ENCODE measurements around the gene ADGRL2. TPM values are rescaled to one million over a fixed set of nuclear protein-coding genes. Genes with fewer than 3 reads are reported as not detected.

ADGRL2 gene
- total RNA-seq, 1 donor: 104 TPM

DNA sequence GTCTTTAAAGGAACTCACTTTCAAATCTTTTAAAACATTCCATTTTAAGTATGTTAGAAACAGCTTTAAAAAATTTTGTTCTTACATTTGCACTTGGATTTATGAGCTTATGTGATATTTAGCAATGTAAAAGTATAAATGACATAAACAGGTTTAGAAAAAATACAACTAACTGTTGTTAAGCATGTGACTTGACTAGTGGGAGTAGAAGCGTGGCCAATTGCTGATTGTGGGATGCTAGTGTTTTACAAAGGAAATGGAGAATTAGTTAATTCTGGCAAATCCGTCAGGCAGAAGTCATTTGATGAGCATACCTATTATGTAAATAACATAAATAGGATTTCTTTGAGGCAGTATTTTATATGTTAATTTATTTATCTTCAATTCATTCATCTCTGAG, 175.8 kb downstream of the ADGRL2 start:
- no peak overlapping the region for H3K4me3 ChIP-seq (ENCODE audit: low read depth, low read length)
- TF ChIP-seq, protein P1, sequence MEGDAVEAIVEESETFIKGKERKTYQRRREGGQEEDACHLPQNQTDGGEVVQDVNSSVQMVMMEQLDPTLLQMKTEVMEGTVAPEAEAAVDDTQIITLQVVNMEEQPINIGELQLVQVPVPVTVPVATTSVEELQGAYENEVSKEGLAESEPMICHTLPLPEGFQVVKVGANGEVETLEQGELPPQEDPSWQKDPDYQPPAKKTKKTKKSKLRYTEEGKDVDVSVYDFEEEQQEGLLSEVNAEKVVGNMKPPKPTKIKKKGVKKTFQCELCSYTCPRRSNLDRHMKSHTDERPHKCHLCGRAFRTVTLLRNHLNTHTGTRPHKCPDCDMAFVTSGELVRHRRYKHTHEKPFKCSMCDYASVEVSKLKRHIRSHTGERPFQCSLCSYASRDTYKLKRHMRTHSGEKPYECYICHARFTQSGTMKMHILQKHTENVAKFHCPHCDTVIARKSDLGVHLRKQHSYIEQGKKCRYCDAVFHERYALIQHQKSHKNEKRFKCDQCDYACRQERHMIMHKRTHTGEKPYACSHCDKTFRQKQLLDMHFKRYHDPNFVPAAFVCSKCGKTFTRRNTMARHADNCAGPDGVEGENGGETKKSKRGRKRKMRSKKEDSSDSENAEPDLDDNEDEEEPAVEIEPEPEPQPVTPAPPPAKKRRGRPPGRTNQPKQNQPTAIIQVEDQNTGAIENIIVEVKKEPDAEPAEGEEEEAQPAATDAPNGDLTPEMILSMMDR (IDR thresholded peaks at IDR 0.05; ENCODE audit: insufficient read depth, low read length): no peak
- DNase-seq (ENCODE audit: low read depth): no peak

DNA sequence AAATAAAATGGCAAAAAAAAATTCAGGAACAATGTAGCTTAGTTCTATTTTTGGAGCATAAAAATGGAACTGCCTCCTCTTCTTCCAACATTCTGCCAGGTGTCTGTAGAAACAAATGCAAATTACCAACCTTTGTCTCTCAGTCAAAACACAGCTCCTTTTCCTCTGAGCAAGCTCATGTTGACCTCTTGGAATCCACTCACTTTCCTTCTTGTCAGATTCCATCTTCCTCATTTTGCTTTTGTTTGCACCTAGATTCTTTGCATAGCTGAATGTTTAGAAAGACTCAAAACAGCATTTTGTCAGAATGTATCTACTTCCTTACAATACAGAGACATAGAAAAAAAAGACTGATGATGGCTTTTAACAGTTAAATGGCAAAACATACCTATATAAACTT, 178.2 kb downstream of the ADGRL2 start:
- no peak overlapping the region for H3K4me3 ChIP-seq (ENCODE audit: low read depth, low read length)
- DNase-seq (ENCODE audit: low read depth): peak; percentile 9
- TF ChIP-seq, protein P1 (IDR thresholded peaks at IDR 0.05; ENCODE audit: insufficient read depth, low read length): no peak

DNA sequence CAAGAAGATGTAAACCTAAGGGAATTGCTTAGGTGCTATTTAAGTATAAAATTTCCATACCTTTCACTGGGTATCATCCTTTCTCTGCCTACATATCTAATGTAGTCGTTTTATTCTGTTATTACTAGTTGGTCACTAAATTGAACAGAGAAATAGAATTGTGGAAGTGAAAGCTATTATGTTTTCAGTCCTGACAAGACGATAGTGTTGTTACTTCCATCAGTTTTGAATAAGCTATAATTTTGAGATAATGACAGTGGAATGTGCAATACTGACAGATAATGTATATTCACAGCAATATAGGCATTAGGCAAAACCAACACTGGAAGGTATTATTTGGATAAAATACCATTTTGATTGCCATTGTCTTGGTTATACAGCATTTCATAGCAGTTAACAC, 181.8 kb downstream of the ADGRL2 start:
- TF ChIP-seq, protein P1 (IDR thresholded peaks at IDR 0.05; ENCODE audit: insufficient read depth, low read length): no peak
- no peak for DNase-seq (ENCODE audit: low read depth)
- H3K4me3 ChIP-seq (ENCODE audit: low read depth, low read length): no peak overlapping the region

DNA sequence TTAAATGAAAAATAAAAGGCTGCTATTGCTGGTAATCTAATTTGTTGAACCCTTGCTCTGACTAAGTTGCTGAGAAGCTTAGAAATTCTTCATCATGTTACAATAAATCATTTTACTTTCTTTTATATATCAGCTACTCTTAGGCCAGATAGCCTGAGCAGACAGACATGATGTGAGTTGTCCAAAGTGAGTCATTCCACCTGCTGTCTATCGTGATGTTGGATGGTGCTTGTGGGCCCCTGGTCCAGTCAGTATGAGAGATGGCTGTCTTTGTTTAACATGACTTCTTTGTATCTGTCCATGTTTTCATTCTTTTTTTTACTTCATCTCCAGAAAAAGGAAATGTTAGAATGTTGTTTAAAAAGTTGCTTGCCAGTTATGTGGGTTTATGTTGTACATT, 188.8 kb downstream of the ADGRL2 start:
- TF ChIP-seq, protein P1 (IDR thresholded peaks at IDR 0.05; ENCODE audit: insufficient read depth, low read length): no peak
- no peak for DNase-seq (ENCODE audit: low read depth)
- no peak overlapping the region for H3K4me3 ChIP-seq (ENCODE audit: low read depth, low read length)

DNA sequence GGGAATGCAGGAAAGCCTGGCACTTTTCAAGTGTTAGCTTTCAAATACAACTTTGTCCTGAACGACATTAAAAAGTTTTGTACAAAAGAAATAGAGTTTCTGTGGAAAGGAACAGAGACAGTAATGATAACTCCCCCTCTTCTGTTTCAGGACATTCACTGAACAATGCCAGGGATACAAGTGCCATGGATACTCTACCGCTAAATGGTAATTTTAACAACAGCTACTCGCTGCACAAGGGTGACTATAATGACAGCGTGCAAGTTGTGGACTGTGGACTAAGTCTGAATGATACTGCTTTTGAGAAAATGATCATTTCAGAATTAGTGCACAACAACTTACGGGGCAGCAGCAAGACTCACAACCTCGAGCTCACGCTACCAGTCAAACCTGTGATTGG, 189.5 kb downstream of the ADGRL2 start:
- no peak overlapping the region for H3K4me3 ChIP-seq (ENCODE audit: low read depth, low read length)
- no peak for DNase-seq (ENCODE audit: low read depth)
- TF ChIP-seq, protein P1 (IDR thresholded peaks at IDR 0.05; ENCODE audit: insufficient read depth, low read length): no peak

DNA sequence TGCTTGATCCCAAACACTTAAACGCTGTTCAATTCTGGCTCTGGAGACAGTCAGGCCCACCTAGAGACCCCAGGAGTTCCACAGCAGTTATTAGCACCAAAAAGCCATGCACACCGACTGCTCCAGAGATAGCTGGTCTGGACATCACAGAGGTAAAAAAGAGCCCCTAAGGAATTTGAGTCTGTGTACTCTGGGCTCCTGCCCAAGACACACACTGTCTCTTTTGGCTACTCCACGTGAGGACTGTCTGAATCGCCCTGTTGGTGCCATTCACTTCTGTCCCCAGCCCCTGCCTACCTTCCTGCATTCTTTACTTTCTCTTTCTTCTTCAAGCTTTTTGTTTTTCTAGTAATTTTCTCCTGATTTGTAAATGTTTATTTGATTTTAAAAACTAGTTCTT, 197.4 kb downstream of the ADGRL2 start:
- DNase-seq (ENCODE audit: low read depth): peak; percentile 9
- TF ChIP-seq, protein P1 (IDR thresholded peaks at IDR 0.05; ENCODE audit: insufficient read depth, low read length): no peak
- no peak overlapping the region for H3K4me3 ChIP-seq (ENCODE audit: low read depth, low read length)

DNA sequence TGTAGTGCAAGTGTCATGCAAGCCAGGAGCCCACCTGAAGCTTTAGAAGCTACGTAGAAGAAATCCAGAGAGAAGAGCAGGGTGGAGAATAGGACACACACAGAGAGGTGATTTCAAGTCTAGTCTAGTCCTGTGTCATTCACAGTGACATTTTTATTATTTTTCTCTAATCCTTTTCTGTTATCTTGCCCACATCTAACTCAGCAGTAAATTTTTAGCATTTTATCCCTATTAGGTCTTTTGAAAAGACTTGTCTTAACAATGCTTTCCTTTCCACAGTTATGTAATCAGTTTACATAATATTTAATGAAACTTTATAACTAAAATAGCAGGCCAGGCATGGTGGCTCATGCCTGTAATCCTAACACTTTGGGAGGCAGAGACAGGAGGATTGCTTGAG, 198.6 kb downstream of the ADGRL2 start:
- no peak overlapping the region for H3K4me3 ChIP-seq (ENCODE audit: low read depth, low read length)
- TF ChIP-seq, protein P1 (IDR thresholded peaks at IDR 0.05; ENCODE audit: insufficient read depth, low read length): no peak
- DNase-seq (ENCODE audit: low read depth): no peak

Data from fibroblast of the aortic adventitia (primary cell).